H1 (cell line): ENCODE results near the gene CMTR1. TPM values are rescaled to one million over a fixed set of nuclear protein-coding genes. Genes with fewer than 3 reads are reported as not detected.

Experiments
- BRCA1 ChIP-seq: IDR thresholded peaks from 2 replicates; pipeline ENCODE4 v1.6.1; 2012; ENCODE audit warnings: low read depth, low read length, improper control_type of control experiment
- polyA plus RNA-seq, 7 experiments: library from polyadenylated mRNA; depleted of rRNA in 3 of 7; stranded (reverse) in 5 of 7; unstranded in 2 of 7; fragments of >200 nt in 5 of 7; fragments of 200-250 nt in 2 of 7; gene quantifications; 1 replicate in 5 of 7; 2 replicates in 1 of 7; 4 replicates in 1 of 7; pipeline versions ENCODE4 v1.2.1 to v1.2.3, GENCODE V29; 2011 to 2013; ENCODE audit warnings: missing spikeins in 2 of 7, mixed read lengths in 2 of 7
- total RNA-seq: library from RNA; stranded (reverse); fragmentation: NEBNext Ultra II Directional; extraction: Animal tissue kit (Norgen Biotek cat#: 25700); gene quantifications from 2 replicates; pipeline ENCODE4 v1.2.1, GENCODE V29; 2021

Gene CMTR1
- total and polyA plus RNA-seq, 2 of the 8 experiments (the other 6 are each of a cell fraction or from before 2014, with no cell fraction given) = 15.2 to 33.1 TPM

GRCh38 chr6:37531026-37531425, 98.0 kb downstream of the CMTR1 start (continued):
- no peak for TF ChIP-seq BRCA1

Other genes starting within 250 kb of the CMTR1 start
- 16.9 and 17.4 TPM in 2 replicates for gene TBC1D22B, start 175.4 kb upstream of the CMTR1 start, total RNA-seq
- gene TBC1D22B, start 175.4 kb upstream of the CMTR1 start, polyA plus RNA-seq (2011; rRNA removed) = 10.1 and 11.6 TPM in 2 replicates
- 0.29 and 0.60 TPM in 2 replicates for gene TMEM217, start 175.1 kb upstream of the CMTR1 start, total RNA-seq
- 0.27 and 1.1 TPM in 2 replicates for gene TMEM217, start 175.1 kb upstream of the CMTR1 start, polyA plus RNA-seq (2011; rRNA removed)
- 44.7 and 46.2 TPM in 2 replicates for gene RNF8, start 79.2 kb upstream of the CMTR1 start, total RNA-seq
- gene RNF8, start 79.2 kb upstream of the CMTR1 start, polyA plus RNA-seq (2011; rRNA removed) = 15.8 and 20.3 TPM in 2 replicates
- 11.0 TPM in 2 replicates for gene CCDC167, start 66.7 kb downstream of the CMTR1 start, total RNA-seq
- gene CCDC167, start 66.7 kb downstream of the CMTR1 start, polyA plus RNA-seq (2011; rRNA removed) = 20.6 and 26.5 TPM in 2 replicates